Measurements from ENCODE around the gene NFIB. TPM values are rescaled to one million over a fixed set of nuclear protein-coding genes. Genes with fewer than 3 reads are reported as not detected.

Gene NFIB
- total and polyA plus RNA-seq, 2 experiments from 2014 or later: 15.2 to 27.3 TPM

DNA sequence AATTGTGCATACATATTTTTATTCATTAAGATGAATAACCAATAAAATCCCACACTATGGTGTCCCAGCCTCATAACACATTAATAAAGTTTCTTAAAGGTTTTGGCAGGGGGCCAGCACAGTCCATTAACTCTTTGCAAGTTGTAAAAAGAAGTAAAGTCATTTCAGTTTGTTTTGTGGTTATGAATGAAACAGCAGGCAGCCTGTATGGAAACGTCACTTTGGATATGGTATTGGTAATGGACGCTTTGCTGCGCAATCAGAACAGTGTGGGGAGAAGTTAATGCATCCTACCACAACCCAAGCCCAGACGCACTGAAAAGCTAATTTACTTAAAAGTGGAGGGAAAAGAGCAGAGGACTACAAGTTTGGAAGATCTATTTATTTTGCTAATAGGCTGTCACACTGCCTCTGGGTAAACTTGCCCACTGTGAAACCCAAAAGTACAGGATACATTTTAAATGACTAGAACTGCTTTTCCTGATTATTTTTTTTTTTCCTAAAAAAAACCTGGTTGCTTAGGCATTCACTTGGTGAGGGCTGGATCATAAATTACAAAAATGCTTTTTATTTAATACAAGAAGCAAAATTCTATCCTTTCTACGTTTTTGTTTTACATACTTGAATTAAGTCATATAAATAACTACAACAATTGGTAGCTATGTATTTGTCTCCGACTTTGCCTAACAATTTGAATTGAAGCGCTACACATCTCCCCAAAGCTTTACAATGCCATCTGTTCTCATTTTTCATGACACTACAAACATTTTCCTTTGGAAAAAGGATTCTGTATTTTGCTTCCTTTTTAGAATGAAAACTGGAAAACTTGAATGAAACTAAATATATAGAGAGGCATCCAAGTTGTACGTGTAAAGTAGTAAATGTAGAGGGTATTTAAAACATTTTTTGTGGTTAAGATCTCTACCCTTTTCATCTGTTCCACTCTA lies 104.3 kb downstream of the NFIB start:
- 63% methylated on average over 8 of the region's 8 CpGs for WGBS (ENCODE audit: low lambda C conversion rate, missing lambda C conversion rate)
- Histone ChIP-seq H3K4me1 (ENCODE audit: insufficient read depth) (peaks cover 5% of the 10 kb centered on the region), H3K4me3 (no peak overlapping the region), H3K27me3 (no peaks in the 10 kb centered on the region), H3K4me2 (peak overlapping the region; percentile 30), H2AFZ (no peak overlapping the region), H4K20me1 (ENCODE audit: insufficient read depth, poor library complexity, severe bottlenecking) (peaks cover 18% of the 10 kb centered on the region), H3K36me3 (replicated peaks; ENCODE audit: insufficient read depth, low read depth) (no peaks in the 10 kb centered on the region), H3K9me3 (ENCODE audit: low read depth) (no peaks in the 10 kb centered on the region), H3K27ac (no peak overlapping the region), H3K9me2 (replicated peaks; ENCODE audit: insufficient read depth) (no peaks in the 10 kb centered on the region), H3K79me2 (peaks cover 62% of the 10 kb centered on the region)
- TF ChIP-seq EZH2 (IDR thresholded peaks at IDR 0.05; ENCODE audit: borderline replicate concordance): no peak
- no peak for TF ChIP-seq EZH2phosphoT487 (IDR thresholded peaks at IDR 0.05; ENCODE audit: low read depth, severe bottlenecking, unreplicated experiment)
- TF ChIP-seq, protein P1, sequence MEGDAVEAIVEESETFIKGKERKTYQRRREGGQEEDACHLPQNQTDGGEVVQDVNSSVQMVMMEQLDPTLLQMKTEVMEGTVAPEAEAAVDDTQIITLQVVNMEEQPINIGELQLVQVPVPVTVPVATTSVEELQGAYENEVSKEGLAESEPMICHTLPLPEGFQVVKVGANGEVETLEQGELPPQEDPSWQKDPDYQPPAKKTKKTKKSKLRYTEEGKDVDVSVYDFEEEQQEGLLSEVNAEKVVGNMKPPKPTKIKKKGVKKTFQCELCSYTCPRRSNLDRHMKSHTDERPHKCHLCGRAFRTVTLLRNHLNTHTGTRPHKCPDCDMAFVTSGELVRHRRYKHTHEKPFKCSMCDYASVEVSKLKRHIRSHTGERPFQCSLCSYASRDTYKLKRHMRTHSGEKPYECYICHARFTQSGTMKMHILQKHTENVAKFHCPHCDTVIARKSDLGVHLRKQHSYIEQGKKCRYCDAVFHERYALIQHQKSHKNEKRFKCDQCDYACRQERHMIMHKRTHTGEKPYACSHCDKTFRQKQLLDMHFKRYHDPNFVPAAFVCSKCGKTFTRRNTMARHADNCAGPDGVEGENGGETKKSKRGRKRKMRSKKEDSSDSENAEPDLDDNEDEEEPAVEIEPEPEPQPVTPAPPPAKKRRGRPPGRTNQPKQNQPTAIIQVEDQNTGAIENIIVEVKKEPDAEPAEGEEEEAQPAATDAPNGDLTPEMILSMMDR (IDR thresholded peaks at IDR 0.05; ENCODE audit: poor library complexity): no peak
- no peak for DNase-seq (ENCODE audit: low spot score)

DNA sequence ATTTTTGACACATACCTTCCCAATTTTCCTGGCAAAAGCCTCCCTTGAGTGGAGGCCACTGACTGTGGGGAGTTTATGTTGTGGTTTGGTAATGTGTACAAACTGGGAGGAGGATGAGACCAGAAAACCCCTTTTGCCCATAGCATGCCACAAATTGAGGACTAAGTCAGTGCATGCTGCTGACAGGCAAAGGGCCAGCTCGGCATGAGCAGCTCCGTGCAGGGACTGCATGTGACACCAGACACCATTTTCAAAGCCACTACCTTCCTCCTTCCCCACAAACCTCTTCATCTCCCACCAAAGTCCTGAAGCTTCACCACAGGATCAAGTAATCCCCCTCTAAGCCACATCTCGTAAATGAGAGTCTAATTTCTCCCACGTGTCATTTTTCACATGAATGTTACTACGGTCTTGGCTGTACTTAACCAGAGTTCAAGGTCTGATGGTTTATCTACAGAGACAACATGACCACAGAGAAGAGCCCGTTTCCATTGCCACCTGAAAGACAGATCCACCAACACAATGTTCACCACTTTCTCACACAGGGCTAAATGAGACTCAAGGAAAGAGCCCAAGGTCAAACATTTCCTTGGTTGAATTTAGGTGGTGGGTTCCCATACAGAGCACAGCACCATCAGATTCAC lies 106.5 kb downstream of the NFIB start:
- Histone ChIP-seq H3K4me1 (ENCODE audit: insufficient read depth) (peaks cover 9% of the 10 kb centered on the region), H3K4me3 (no peak overlapping the region), H3K27ac (no peak overlapping the region), H3K9me3 (ENCODE audit: low read depth) (no peaks in the 10 kb centered on the region), H3K79me2 (peaks cover 59% of the 10 kb centered on the region), H3K9me2 (replicated peaks; ENCODE audit: insufficient read depth) (no peaks in the 10 kb centered on the region), H3K36me3 (replicated peaks; ENCODE audit: insufficient read depth, low read depth) (no peaks in the 10 kb centered on the region), H4K20me1 (ENCODE audit: insufficient read depth, poor library complexity, severe bottlenecking) (peaks cover 16% of the 10 kb centered on the region), H3K27me3 (no peaks in the 10 kb centered on the region), H2AFZ (no peak overlapping the region), H3K4me2 (no peak overlapping the region)
- 73% methylated on average over 6 of the region's 6 CpGs for WGBS (ENCODE audit: low lambda C conversion rate, missing lambda C conversion rate)
- TF ChIP-seq, protein P1 (IDR thresholded peaks at IDR 0.05; ENCODE audit: poor library complexity): no peak
- TF ChIP-seq EZH2phosphoT487 (IDR thresholded peaks at IDR 0.05; ENCODE audit: low read depth, severe bottlenecking, unreplicated experiment): no peak
- TF ChIP-seq EZH2 (IDR thresholded peaks at IDR 0.05; ENCODE audit: borderline replicate concordance): no peak
- DNase-seq (ENCODE audit: low spot score): no peak

DNA sequence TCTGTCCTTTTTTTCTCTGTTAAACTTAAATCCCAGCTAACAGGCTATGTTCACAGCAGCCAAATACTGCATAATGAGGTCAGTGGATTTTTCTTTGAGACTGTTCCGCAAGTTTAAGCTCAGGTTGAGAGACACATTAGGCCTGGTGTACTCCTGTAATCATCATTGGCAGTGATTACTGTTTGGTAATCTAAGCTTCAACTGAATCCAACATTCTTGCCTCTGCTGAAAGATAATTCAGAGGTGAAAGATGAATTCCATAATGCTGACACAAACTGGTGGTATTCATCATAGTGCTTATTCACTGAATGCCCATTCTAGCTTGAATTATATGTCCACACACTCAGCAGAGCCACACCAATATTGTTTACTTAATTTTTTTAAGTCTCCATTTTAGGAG lies 108.5 kb downstream of the NFIB start:
- no peak for DNase-seq (ENCODE audit: low spot score)
- H3K36me3 ChIP-seq (replicated peaks; ENCODE audit: insufficient read depth, low read depth): no peaks in the 10 kb centered on the region
- no peak overlapping the region for H3K27ac ChIP-seq
- H3K4me1 ChIP-seq (ENCODE audit: insufficient read depth): peaks cover 10% of the 10 kb centered on the region
- no peaks in the 10 kb centered on the region for H3K27me3 ChIP-seq
- no peak overlapping the region for H2AFZ ChIP-seq
- 75% methylated on average over 1 of the region's 1 CpG for WGBS (ENCODE audit: low lambda C conversion rate, missing lambda C conversion rate)
- peaks cover 16% of the 10 kb centered on the region for H4K20me1 ChIP-seq (ENCODE audit: insufficient read depth, poor library complexity, severe bottlenecking)
- no peak overlapping the region for H3K4me2 ChIP-seq
- no peaks in the 10 kb centered on the region for H3K9me2 ChIP-seq (replicated peaks; ENCODE audit: insufficient read depth)
- no peaks in the 10 kb centered on the region for H3K9me3 ChIP-seq (ENCODE audit: low read depth)
- no peak for TF ChIP-seq EZH2 (IDR thresholded peaks at IDR 0.05; ENCODE audit: borderline replicate concordance)
- TF ChIP-seq EZH2phosphoT487 (IDR thresholded peaks at IDR 0.05; ENCODE audit: low read depth, severe bottlenecking, unreplicated experiment): no peak
- TF ChIP-seq, protein P1 (IDR thresholded peaks at IDR 0.05; ENCODE audit: poor library complexity): no peak
- peaks cover 67% of the 10 kb centered on the region for H3K79me2 ChIP-seq
- H3K4me3 ChIP-seq: no peak overlapping the region

Data from hepatocyte (in vitro differentiated cells).